Measurements from ENCODE around the gene LCN2.

DNA sequence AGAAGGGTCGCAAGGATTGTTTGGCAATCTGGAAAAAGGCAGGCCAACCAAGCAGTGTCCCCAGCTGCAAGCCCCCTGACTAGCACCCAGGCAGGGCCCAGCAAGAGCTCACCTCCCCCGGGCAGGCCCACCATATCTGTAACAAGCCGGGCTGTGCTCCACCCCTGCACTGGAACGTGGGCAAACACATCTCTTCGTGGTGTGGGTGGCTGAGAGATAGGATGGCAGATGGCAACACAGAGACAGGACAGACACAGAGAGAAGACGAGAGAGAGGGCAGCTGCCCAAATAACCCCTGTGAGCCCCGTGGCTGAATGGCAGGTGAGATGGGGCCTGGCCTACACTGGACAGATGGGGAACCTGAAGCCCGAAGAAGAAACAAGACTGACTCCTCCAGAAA lies 20.2 kb downstream of the LCN2 start:
- TF ChIP-seq CTCF (IDR thresholded peaks at IDR 0.05), result no peak
- TF ChIP-seq ZFX (IDR thresholded peaks at IDR 0.05; ENCODE audit: borderline replicate concordance), result no peak

Data from 22Rv1 (cell line).